HL-60/S4 treated with retinoic acid at 250 ng/mL for 4 days and 3 days (cell line): ENCODE results near the gene PCGF1.
"Not testable (repeated sequence)": the region's sequence is repeated elsewhere in the genome, so short reads cannot be mapped to it uniquely, and the experiment has no call there.

ENCODE experiments used
- in situ Hi-C: fragments of 300-500 bp; cut with MboI; formaldehyde crosslinking; loops from 2 replicates; pipeline ENCODE4 v1.7.0; 2022; ENCODE audit warnings: low sequenced_read_pairs

Gene PCGF1

GRCh38 chr2:74474481-74474880, 33.0 kb downstream of the PCGF1 start:
- in situ Hi-C loops: no loop called here

DNA sequence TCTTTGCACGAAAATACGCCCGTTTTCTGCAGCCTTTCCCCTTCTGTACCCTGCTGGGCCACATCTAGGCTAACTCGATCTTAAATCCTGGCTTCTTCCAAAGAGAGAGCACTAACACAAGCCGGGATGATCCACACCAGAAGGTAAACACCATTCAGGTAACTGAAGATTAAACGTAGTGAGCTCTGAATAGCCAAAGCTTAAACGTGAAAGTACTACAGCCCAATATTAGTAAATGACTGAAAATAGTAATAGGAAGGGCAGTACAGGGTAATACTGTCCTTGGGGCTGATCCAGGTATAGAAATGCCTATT, 34.6 kb downstream of the PCGF1 start:
- in situ Hi-C loops: no loop called here

GRCh38 chr2:74472086-74472944, 35.2 kb downstream of the PCGF1 start, which contains the start of gene MRPL53:
MRPL53 (minus strand) TSS chr2:74472680; CDS start chr2:74472660, 20 bp downstream.
- in situ Hi-C loops: no loop called here

- in situ Hi-C loops: no loop called here
Measured at GRCh38 chr2:74471332-74472065, 36.0 kb downstream of the PCGF1 start.

GRCh38 chr2:74470742-74471141, 36.8 kb downstream of the PCGF1 start:
- in situ Hi-C loops: not testable (repeated sequence)

GRCh38 chr2:74464406-74464805, 43.1 kb downstream of the PCGF1 start:
- in situ Hi-C loops: no loop called here

GRCh38 chr2:74462786-74463105, 44.7 kb downstream of the PCGF1 start:
- in situ Hi-C loops: no loop called here

DNA sequence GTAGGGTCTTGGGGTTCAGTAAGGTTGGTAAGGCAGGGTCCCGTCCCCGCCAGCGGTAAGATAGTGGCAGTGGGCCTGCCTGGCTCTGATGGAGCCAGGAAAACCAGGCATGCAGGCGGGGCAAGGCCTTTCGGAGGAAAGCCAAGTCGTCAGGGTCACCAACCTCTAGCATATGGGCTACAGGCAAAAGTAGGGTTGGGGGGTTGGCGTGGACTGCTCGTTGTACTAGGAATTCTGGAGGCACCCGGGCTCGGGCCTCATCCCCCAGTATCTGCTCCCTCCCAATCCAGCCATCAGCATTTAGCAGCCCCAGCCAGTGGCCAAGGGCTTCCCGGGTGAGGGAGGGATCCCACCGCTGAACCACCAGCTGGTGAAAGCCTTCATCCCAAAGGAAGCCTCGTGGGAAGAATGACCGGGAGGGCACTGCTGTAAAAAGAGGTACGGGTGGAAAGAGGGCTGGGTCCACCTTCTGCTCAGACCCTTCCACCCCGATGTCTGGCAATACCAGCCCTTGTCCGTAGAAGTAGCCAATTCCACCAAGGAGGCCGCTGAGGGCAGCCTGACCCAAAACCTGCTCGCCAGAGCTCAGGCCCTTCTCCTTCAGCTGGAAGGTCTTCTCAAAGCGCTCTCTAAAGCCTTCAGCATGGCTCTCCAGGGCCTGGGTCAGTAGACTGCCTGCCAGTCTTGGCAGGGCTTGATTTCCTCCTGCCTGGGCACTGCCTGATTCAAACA, 45.3 kb downstream of the PCGF1 start:
- in situ Hi-C loops: no loop called here

- in situ Hi-C loops: no loop called here
Measured at GRCh38 chr2:74461187-74462053, 46.1 kb downstream of the PCGF1 start.

DNA sequence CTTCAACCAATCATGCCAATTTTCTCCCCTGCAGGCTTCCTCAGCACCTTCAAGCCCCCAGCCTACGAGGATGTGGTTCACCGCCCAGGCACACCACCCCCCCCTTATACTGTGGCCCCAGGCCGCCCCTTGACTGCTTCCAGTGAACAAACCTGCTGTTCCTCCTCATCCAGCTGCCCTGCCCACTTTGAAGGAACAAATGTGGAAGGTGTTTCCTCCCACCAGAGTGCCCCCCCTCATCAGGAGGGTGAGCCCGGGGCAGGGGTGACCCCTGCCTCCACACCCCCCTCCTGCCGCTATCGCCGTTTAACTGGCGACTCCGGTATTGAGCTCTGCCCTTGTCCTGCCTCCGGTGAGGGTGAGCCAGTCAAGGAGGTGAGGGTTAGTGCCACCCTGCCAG, 47.3 kb downstream of the PCGF1 start:
- in situ Hi-C loops: not testable (repeated sequence)

DNA sequence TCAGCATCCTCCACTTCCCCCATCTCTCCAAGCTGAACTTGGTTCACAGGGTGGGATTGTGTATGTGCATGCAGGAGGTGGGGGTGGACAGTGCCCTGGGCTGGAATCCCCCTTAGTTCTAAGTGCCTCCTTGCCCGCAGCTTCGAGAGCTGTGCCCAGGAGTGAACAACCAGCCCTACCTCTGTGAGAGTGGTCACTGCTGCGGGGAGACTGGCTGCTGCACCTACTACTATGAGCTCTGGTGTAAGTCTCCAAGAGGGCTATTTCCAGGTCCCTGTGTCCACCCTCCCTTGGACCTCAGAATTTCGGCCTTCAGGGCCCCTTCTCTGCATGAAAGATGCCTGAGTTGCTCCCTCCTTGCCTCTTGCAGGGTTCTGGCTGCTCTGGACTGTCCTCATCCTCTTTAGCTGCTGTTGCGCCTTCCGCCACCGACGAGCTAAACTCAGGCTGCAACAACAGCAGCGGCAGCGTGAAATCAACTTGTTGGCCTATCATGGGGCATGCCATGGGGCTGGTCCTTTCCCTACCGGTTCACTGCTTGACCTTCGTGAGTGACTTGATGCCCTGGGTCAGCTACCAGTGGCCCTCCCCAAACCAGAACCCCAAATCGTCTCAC, 47.9 kb downstream of the PCGF1 start:
- in situ Hi-C loops: not testable (repeated sequence)

- in situ Hi-C loops: no loop called here
Measured at GRCh38 chr2:74458938-74459363, 48.5 kb downstream of the PCGF1 start.

DNA sequence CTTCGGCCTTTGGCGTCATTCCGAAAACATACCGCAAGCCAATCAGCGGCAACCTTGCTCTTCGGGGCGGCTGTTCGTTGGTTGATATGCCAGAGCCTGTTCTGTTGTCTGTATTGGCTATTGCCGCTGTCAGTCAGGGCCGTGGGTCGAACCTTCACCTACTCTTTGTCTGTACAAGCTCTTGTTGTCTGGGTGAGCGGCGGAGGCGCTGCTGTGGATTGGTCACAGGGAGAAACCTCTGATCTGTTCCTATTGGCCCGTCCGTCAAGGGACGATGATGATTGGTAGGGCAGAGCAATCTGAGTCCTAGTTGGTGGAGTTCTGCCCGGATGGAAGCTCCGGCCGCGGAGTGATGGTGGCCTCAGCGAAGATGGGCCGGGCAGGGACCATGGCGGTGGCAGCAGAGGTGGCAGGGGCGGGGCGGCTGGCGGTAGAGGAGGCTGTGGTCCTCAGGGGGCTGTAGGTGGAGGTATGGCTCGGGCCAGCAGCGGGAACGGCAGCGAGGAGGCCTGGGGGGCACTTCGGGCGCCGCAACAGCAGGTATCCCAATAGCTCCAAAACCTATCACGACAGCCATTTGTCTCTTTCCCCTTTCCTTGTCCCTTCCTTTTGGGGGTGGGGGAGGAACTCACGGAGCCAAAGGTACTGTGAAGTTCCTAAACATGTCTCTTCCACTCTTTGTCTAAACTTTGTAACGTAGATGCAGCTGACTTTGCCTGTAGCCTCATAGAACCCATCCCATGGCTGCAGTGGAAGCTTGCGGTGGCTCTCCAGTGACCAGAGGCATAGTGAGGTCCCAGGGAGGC, 49.2 kb downstream of the PCGF1 start, which contains the start of gene WBP1:
WBP1 (plus strand) TSS at position 307 of the 806 bp plus-strand sequence; CDS start at position 472, 165 bp downstream.
- in situ Hi-C loops: no loop called here

DNA sequence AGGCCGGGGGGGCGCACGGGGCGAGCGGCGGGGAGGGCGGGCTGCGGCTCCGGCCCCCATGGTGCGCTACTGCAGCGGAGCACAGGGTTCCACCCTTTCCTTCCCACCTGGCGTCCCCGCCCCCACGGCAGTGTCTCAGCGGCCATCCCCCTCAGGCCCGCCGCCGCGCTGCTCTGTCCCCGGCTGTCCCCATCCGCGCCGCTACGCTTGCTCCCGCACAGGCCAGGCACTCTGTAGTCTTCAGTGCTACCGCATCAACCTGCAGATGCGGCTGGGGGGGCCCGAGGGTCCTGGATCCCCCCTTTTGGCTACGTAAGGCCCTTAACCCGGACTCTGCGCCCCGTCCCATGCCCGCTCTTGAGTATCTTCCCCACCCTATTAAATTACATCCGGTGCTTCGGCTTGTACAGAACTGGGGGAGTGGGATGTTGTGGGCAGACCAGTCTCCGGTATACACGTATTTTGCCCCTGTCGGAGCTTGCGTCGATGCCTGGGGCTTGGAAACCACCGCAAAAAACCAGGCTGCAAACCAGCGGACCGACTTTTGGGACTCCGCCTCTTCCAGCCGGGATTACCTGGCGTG, 49.9 kb downstream of the PCGF1 start:
- in situ Hi-C loops: no loop called here

- in situ Hi-C loops: no loop called here
Measured at GRCh38 chr2:74457129-74457548, 50.4 kb downstream of the PCGF1 start.
